Measurements from ENCODE around the gene PEX26.
"Not testable (repeated sequence)": the region's sequence is repeated elsewhere in the genome, so short reads cannot be mapped to it uniquely, and the experiment has no call there.

DNA sequence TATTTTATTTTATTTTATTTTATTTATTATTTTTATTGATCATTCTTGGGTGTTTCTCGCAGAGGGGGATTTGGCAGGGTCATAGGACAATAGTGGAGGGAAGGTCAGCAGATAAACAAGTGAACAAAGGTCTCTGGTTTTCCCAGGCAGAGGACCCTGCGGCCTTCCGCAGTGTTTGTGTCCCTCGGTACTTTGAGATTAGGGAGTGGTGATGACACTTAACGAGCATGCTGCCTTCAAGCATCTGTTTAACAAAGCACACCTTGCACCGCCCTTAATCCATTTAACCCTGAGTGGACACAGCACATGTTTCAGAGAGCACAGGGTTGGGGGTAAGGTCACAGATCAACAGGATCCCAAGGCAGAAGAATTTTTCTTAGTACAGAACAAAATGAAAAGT is 36.9 kb upstream of the PEX26 start:
- TF ChIP-seq, protein P1, sequence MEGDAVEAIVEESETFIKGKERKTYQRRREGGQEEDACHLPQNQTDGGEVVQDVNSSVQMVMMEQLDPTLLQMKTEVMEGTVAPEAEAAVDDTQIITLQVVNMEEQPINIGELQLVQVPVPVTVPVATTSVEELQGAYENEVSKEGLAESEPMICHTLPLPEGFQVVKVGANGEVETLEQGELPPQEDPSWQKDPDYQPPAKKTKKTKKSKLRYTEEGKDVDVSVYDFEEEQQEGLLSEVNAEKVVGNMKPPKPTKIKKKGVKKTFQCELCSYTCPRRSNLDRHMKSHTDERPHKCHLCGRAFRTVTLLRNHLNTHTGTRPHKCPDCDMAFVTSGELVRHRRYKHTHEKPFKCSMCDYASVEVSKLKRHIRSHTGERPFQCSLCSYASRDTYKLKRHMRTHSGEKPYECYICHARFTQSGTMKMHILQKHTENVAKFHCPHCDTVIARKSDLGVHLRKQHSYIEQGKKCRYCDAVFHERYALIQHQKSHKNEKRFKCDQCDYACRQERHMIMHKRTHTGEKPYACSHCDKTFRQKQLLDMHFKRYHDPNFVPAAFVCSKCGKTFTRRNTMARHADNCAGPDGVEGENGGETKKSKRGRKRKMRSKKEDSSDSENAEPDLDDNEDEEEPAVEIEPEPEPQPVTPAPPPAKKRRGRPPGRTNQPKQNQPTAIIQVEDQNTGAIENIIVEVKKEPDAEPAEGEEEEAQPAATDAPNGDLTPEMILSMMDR (IDR thresholded peaks at IDR 0.05) = not testable (repeated sequence)
- TF ChIP-seq POLR2A (IDR thresholded peaks at IDR 0.05) = not testable (repeated sequence)

Measured in lower leg skin (tissue), 3 donors.